OCI-LY1 (cell line): Measurements from ENCODE around the gene SLC6A19.

ENCODE experiments used
- H2AFZ ChIP-seq: fragments of 200-600 bp; sonication (generic), shearing (Covaris generic); 2 replicates; pipeline ENCODE4 v1.6.0; 2014; ENCODE audit warnings: antibody characterized with exemption, mild to moderate bottlenecking, low read length
- H3F3A ChIP-seq: fragments of 200-600 bp; sonication (generic), shearing (Covaris generic); 2 replicates; pipeline ENCODE4 v1.6.0; 2014; ENCODE audit warnings: mild to moderate bottlenecking, antibody characterized with exemption, low read length, moderate library complexity; ENCODE audit not compliant: insufficient read depth
- H3K27ac ChIP-seq: fragments of 200-600 bp; sonication (generic); 2 replicates; pipeline ENCODE4 v1.5.1; 2014; ENCODE audit warnings: low read length, mixed run types, mild to moderate bottlenecking, low read depth; ENCODE audit not compliant: poor library complexity, severe bottlenecking
- H3K27me3 ChIP-seq: fragments of 200-600 bp; sonication (generic); 2 replicates; pipeline ENCODE4 v1.6.0; 2014; ENCODE audit warnings: antibody characterized with exemption, mild to moderate bottlenecking, low read length, moderate library complexity; ENCODE audit not compliant: insufficient read depth
- H3K36me3 ChIP-seq: fragments of 200-600 bp; sonication (generic); 2 replicates; pipeline ENCODE4 v1.6.1; 2014; ENCODE audit warnings: mild to moderate bottlenecking, antibody characterized with exemption, low read length, moderate library complexity, mixed read lengths; ENCODE audit not compliant: insufficient read depth
- H3K4me1 ChIP-seq: fragments of 200-600 bp; sonication (generic); 2 replicates; pipeline ENCODE4 v1.5.1; 2014; ENCODE audit warnings: mild to moderate bottlenecking, low read length, moderate library complexity; ENCODE audit not compliant: insufficient read depth, severe bottlenecking
- H3K4me2 ChIP-seq: fragments of 200-600 bp; sonication (generic), shearing (Covaris generic); 2 replicates; pipeline ENCODE4 v1.6.1; 2014; ENCODE audit warnings: low read length
- H3K4me3 ChIP-seq: fragments of 200-600 bp; sonication (generic); 2 replicates; pipeline ENCODE4 v1.5.1; 2014; ENCODE audit warnings: low read length, low read depth, mild to moderate bottlenecking, mixed read lengths; ENCODE audit not compliant: poor library complexity, severe bottlenecking
- H3K79me2 ChIP-seq: fragments of 200-600 bp; shearing (Covaris generic); 2 replicates; pipeline ENCODE4 v1.6.1; 2016; ENCODE audit warnings: mixed run types, low read length, mixed read lengths; ENCODE audit not compliant: insufficient read depth
- H3K9ac ChIP-seq: fragments of 200-600 bp; sonication (generic), shearing (Covaris generic); 2 replicates; pipeline ENCODE4 v1.6.1; 2014; ENCODE audit warnings: mild to moderate bottlenecking, low read length, mixed read lengths
- H3K9me2 ChIP-seq: fragments of 200-600 bp; sonication (generic), shearing (Covaris generic); 2 replicates; pipeline ENCODE4 v1.6.1; 2014; ENCODE audit warnings: low read depth, mild to moderate bottlenecking, low read length, mixed read lengths
- H3K9me3 ChIP-seq: fragments of 200-600 bp; shearing (Covaris generic); 2 replicates; pipeline ENCODE4 v1.6.1; 2014; ENCODE audit warnings: low read length, mixed read lengths
- H4K20me1 ChIP-seq: fragments of 200-600 bp; sonication (generic), shearing (Covaris generic); 2 replicates; pipeline ENCODE4 v1.6.0; 2016; ENCODE audit warnings: mild to moderate bottlenecking, low read length; ENCODE audit not compliant: insufficient read depth
- EZH2 ChIP-seq: fragments of 200-600 bp; sonication (generic), shearing (Covaris generic); IDR thresholded peaks from 2 replicates; pipeline ENCODE4 v1.8.0; 2017; ENCODE audit warnings: borderline replicate concordance, mixed run types, mild to moderate bottlenecking, antibody characterized with exemption, low read length, moderate library complexity, mixed read lengths
- TF ChIP-seq, protein P1 (sequence below): fragments of 200-600 bp; sonication (generic), shearing (Covaris generic); IDR thresholded peaks from 2 replicates; pipeline ENCODE4 v1.5.1; 2017; ENCODE audit warnings: mild to moderate bottlenecking, antibody characterized with exemption, low read length, moderate library complexity, mixed read lengths

SLC6A19 gene

DNA sequence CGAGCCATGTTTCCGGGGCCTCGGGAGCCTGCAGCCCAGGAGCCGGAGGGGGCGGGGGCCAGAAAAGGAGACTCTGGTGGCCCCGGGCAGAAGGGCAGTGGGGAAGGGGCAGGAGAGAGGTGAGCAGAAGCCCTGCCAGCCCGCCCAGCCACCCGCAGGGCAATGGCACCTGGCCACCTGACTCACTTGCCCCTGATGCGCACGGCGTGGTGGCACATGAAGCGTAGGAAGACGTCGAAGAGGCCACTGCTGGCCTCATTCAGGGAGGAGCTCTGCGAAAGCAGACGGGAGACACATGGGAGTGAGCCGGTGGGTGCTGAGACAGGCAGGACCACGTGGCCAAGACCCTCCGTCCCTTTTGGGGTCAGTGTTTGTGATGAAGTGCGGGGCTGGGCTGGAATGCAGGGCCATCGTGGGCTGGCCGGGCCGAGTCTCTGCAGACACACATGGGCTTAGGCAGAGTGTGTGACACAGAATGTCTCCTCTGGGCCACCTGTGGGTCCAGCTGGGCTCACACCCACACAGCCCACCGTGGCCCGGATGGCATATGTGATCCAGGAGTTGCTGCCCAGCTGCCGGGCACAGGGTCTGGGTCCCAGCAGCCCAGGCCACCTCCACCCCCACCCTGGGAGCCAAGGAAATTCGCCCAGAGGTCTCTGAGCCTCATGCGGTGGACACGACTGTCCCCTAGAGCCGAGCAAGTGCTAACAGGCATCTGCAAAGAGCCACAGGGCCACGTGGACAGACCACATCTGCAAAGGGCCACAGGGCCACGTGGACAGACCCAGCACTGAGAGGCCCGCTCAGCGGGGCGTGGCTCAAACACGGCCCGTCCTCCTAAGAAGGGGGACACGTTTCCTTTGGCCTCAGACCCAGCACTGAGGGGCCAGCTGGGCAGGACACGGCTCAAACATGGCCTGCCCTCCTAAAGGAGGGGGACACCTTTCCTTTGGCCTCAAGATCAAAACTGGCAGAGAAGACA, 69.8 kb downstream of the SLC6A19 start:
- Histone ChIP-seq H3K36me3 (peaks cover 64% of the 10 kb centered on the region), H3F3A (no peaks in the 10 kb centered on the region), H2AFZ (no peak overlapping the region), H3K79me2 (no peaks in the 10 kb centered on the region), H3K9ac (no peak overlapping the region), H3K9me2 (no peaks in the 10 kb centered on the region), H3K27ac (no peak overlapping the region), H4K20me1 (no peaks in the 10 kb centered on the region), H3K9me3 (no peaks in the 10 kb centered on the region), H3K4me2 (no peak overlapping the region), H3K4me1 (no peaks in the 10 kb centered on the region), H3K27me3 (no peaks in the 10 kb centered on the region), H3K4me3 (no peak overlapping the region)
- TF ChIP-seq, protein P1, sequence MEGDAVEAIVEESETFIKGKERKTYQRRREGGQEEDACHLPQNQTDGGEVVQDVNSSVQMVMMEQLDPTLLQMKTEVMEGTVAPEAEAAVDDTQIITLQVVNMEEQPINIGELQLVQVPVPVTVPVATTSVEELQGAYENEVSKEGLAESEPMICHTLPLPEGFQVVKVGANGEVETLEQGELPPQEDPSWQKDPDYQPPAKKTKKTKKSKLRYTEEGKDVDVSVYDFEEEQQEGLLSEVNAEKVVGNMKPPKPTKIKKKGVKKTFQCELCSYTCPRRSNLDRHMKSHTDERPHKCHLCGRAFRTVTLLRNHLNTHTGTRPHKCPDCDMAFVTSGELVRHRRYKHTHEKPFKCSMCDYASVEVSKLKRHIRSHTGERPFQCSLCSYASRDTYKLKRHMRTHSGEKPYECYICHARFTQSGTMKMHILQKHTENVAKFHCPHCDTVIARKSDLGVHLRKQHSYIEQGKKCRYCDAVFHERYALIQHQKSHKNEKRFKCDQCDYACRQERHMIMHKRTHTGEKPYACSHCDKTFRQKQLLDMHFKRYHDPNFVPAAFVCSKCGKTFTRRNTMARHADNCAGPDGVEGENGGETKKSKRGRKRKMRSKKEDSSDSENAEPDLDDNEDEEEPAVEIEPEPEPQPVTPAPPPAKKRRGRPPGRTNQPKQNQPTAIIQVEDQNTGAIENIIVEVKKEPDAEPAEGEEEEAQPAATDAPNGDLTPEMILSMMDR: no peak
- no peak for TF ChIP-seq EZH2

DNA sequence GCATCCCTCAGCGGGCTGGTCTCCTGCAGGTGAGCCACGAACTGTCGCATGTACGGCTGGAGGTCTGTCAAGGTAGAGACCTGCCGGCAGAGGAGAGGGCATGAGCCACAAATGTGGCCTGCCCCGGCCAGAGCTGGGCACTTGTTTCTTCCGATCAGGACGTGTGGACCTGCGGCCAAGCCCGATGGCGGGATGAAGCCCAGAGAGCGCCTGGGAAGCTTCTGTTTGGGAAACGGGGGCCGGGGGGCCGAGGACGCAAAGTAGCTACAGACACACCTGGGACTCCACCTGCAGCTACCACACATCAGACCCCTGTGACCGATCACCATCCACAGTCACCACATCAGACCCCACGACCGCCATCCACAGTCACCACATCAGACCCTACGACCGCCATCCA, 70.8 kb downstream of the SLC6A19 start:
- no peak overlapping the region for H3K9ac ChIP-seq
- no peaks in the 10 kb centered on the region for H3K27me3 ChIP-seq
- H3K4me2 ChIP-seq: no peak overlapping the region
- TF ChIP-seq, protein P1: no peak
- TF ChIP-seq EZH2: no peak
- H4K20me1 ChIP-seq: no peaks in the 10 kb centered on the region
- no peaks in the 10 kb centered on the region for H3K4me1 ChIP-seq
- no peaks in the 10 kb centered on the region for H3K9me3 ChIP-seq
- H3K4me3 ChIP-seq: no peak overlapping the region
- H3F3A ChIP-seq: no peaks in the 10 kb centered on the region
- no peak overlapping the region for H3K27ac ChIP-seq
- no peak overlapping the region for H2AFZ ChIP-seq
- H3K79me2 ChIP-seq: no peaks in the 10 kb centered on the region
- H3K36me3 ChIP-seq: peaks cover 63% of the 10 kb centered on the region
- H3K9me2 ChIP-seq: no peaks in the 10 kb centered on the region

DNA sequence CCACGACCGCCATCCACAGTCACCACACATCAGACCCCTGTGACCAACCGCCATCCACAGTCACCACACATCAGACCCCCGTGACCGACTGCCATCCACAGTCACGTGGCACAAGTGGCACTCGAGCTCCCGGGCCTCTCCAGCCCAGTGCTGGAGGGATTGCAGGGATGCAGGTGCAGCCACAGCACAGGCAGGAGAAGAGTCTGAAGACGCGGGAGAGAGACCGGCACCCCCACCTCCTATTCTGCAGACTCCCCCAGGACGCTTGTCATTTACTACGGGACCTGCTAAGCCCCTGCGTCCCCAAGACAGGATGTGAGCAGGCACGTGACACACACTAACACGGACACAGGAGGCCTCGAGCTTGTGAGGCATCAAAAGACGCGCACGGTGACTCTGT, 72.3 kb downstream of the SLC6A19 start:
- no peaks in the 10 kb centered on the region for H4K20me1 ChIP-seq
- no peak overlapping the region for H3K27ac ChIP-seq
- H3F3A ChIP-seq: no peaks in the 10 kb centered on the region
- H3K4me3 ChIP-seq: no peak overlapping the region
- H2AFZ ChIP-seq: no peak overlapping the region
- no peaks in the 10 kb centered on the region for H3K4me1 ChIP-seq
- H3K4me2 ChIP-seq: no peak overlapping the region
- H3K9ac ChIP-seq: no peak overlapping the region
- H3K9me2 ChIP-seq: no peaks in the 10 kb centered on the region
- no peaks in the 10 kb centered on the region for H3K9me3 ChIP-seq
- no peaks in the 10 kb centered on the region for H3K79me2 ChIP-seq
- H3K27me3 ChIP-seq: no peaks in the 10 kb centered on the region
- TF ChIP-seq EZH2: no peak
- TF ChIP-seq, protein P1: no peak
- H3K36me3 ChIP-seq: peaks cover 63% of the 10 kb centered on the region
